Fibroblast of skin of right quadriceps (primary cell): ENCODE data around the gene EIF3I.
A peak's percentile ranks its signal among the peaks of the same experiment; 100 is the strongest.

ENCODE experiments used
- DNase-seq: peaks from one replicate; pipeline ENCODE4 v3.0.0-alpha.2; 2013

EIF3I gene

GRCh38 chr1:32221980-32222755 is at the start of gene EIF3I, which contains the start of gene TMEM234:
TSS of gene EIF3I (plus strand) at chr1:32222407. CDS start at chr1:32222442, 35 bp downstream.
TSS of gene TMEM234 (minus strand) at chr1:32222353. CDS start at chr1:32222322, 31 bp downstream.
- DNase-seq = peak; percentile 89

GRCh38 chr1:32172621-32173245 is 49.5 kb upstream of the EIF3I start:
- DNase-seq = peak; percentile 17

GRCh38 chr1:32178380-32179192 is 43.6 kb upstream of the EIF3I start:
- no peak for DNase-seq

- DNase-seq = no peak
These were observed 43.1 kb upstream of the EIF3I start for GRCh38 chr1:32179193-32179442.

GRCh38 chr1:32179443-32180185 is 42.6 kb upstream of the EIF3I start, which contains the start of gene TXLNA:
TSS of gene TXLNA (plus strand) at chr1:32179675. CDS start at chr1:32180346, 671 bp downstream.
- DNase-seq = peak; percentile 91

- DNase-seq = peak; percentile 47
These were observed 41.8 kb upstream of the EIF3I start for GRCh38 chr1:32180186-32181060.

GRCh38 chr1:32181065-32181464 is 41.1 kb upstream of the EIF3I start:
- no peak for DNase-seq

- no peak for DNase-seq
These were observed 40.6 kb upstream of the EIF3I start for GRCh38 chr1:32181563-32181962.

GRCh38 chr1:32182060-32182459 is 40.1 kb upstream of the EIF3I start:
- DNase-seq = no peak

GRCh38 chr1:32184650-32185049 is 37.6 kb upstream of the EIF3I start:
- DNase-seq = no peak

GRCh38 chr1:32186077-32186476 is 36.1 kb upstream of the EIF3I start:
- no peak for DNase-seq

- no peak for DNase-seq
These were observed 35.7 kb upstream of the EIF3I start for GRCh38 chr1:32186491-32186890.

- no peak for DNase-seq
These were observed 34.4 kb upstream of the EIF3I start for GRCh38 chr1:32187850-32188249.

GRCh38 chr1:32192220-32192948 is 29.8 kb upstream of the EIF3I start:
- DNase-seq = no peak

GRCh38 chr1:32194984-32195383 is 27.2 kb upstream of the EIF3I start:
- DNase-seq = no peak

- no peak for DNase-seq
These were observed 26.7 kb upstream of the EIF3I start for GRCh38 chr1:32195531-32195930.

- no peak for DNase-seq
These were observed 26.0 kb upstream of the EIF3I start for GRCh38 chr1:32195972-32196823.

- DNase-seq = no peak
These were observed 25.1 kb upstream of the EIF3I start for GRCh38 chr1:32197074-32197473.

- DNase-seq = no peak
These were observed 24.4 kb upstream of the EIF3I start for GRCh38 chr1:32197837-32198236.
